ENCODE results near the gene PARD6B. TPM values are rescaled to one million over a fixed set of nuclear protein-coding genes. Genes with fewer than 3 reads are reported as not detected.

Gene PARD6B
- total and polyA plus RNA-seq, 2 donors (not counting 3 experiments of a cell fraction or from before 2014, with no cell fraction given): 0.03 TPM; not detected in 1

DNA sequence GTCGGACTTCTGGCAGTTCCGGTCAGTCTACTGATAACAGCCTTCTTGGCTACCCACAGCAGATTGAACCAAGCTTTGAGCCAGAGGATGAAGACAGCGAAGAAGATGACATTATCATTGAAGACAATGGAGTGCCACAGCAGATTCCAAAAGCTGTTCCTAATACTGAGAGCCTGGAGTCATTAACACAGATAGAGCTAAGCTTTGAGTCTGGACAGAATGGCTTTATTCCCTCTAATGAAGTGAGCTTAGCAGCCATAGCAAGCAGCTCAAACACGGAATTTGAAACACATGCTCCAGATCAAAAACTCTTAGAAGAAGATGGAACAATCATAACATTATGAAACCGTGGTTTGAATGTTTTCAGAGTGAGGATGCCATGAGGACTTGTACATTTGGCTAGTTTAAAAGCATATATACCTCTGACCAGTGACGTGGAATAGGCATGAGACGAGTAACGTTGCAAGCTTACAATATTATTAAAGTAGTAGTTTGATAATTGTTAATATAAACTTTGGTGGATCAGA is 18.8 kb downstream of the PARD6B start:
- intact Hi-C loops (cut with micrococcal nuclease): no loop called here
- Histone ChIP-seq H3K27me3 (ENCODE audit: control insufficient read depth in 2 of 2, insufficient read depth in 2 of 2, low read length in 2 of 2) (peaks cover 3 to 8% of the 10 kb centered on the region in 2 experiments), H3K27ac (ENCODE audit: insufficient read depth, low read depth, low read length) (no peak overlapping the region), H3K79me2 (ENCODE audit: control insufficient read depth, insufficient read depth, low read length) (no peaks in the 10 kb centered on the region), H3K4me3 (replicated peaks in 1 of 3; ENCODE audit: insufficient read depth in 1 of 3, low read depth in 1 of 3, low read length in 3 of 3) (no peak overlapping the region), H2AFZ (ENCODE audit: low read depth, low read length) (no peak overlapping the region), H4K20me1 (replicated peaks; ENCODE audit: control insufficient read depth, extremely low read depth, insufficient read depth, low read length) (no peaks in the 10 kb centered on the region), H3K9me3 (replicated peaks; ENCODE audit: control insufficient read depth, insufficient read depth, low read length) (no peaks in the 10 kb centered on the region), H3K9ac (replicated peaks; ENCODE audit: extremely low read depth, insufficient read depth, low read length) (no peak overlapping the region), H3K4me1 (ENCODE audit: control insufficient read depth, extremely low read depth, insufficient read depth, low read length) (no peaks in the 10 kb centered on the region), H3K36me3 (ENCODE audit: control insufficient read depth in 2 of 2, extremely low read depth in 1 of 2, insufficient read depth in 2 of 2, low read length in 2 of 2) (no peaks in the 10 kb centered on the region), H3K9me1 (replicated peaks; ENCODE audit: control insufficient read depth, extremely low read depth, insufficient read depth, low read length) (no peaks in the 10 kb centered on the region), H3K4me2 (ENCODE audit: insufficient read depth, low read length) (no peak overlapping the region)
- dilution Hi-C loops (cut with MboI; ENCODE audit: extremely low pct_ligation_motif_present, low sequenced_read_pairs): no loop called here
- TF ChIP-seq, protein P1, sequence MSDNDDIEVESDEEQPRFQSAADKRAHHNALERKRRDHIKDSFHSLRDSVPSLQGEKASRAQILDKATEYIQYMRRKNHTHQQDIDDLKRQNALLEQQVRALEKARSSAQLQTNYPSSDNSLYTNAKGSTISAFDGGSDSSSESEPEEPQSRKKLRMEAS (IDR thresholded peaks at IDR 0.05; ENCODE audit: insufficient read depth, insufficient read length): no peak
- DNase-seq (ENCODE audit: low read depth, low spot score) (no peak), FAIRE-seq (peak; percentile 21)
- BruUV-seq (replicated peaks): no TSS peak
- POLR2A ChIA-PET: no interaction called here
- CTCF ChIA-PET: interaction anchor here (0.6 to 8.9 kb wide), 31 partner anchors 9 to 568 kb away, joined by 3 to 181 read pairs (median 6); partner anchors contain the start of genes BCAS4 and RIPOR3

- H3K9me3 ChIP-seq (replicated peaks; ENCODE audit: control insufficient read depth, insufficient read depth, low read length): no peaks in the 10 kb centered on the region
- dilution Hi-C loops (cut with MboI; ENCODE audit: extremely low pct_ligation_motif_present, low sequenced_read_pairs) (no loop called here), intact Hi-C loops (cut with micrococcal nuclease) (no loop called here)
- no peaks in the 10 kb centered on the region for H3K4me1 ChIP-seq (ENCODE audit: control insufficient read depth, extremely low read depth, insufficient read depth, low read length)
- peaks cover 3 to 16% of the 10 kb centered on the region in 2 experiments for H3K27me3 ChIP-seq (ENCODE audit: control insufficient read depth in 2 of 2, insufficient read depth in 2 of 2, low read length in 2 of 2)
- no peak overlapping the region for H3K4me3 ChIP-seq (replicated peaks in 1 of 3; ENCODE audit: insufficient read depth in 1 of 3, low read depth in 1 of 3, low read length in 3 of 3)
- H3K27ac ChIP-seq (ENCODE audit: insufficient read depth, low read depth, low read length): no peak overlapping the region
- CTCF ChIA-PET: interaction anchor here (0.7 to 2.4 kb wide), 4 partner anchors 13 to 580 kb away, joined by 3 to 8 read pairs (median 4); no protein-coding TSS in a partner anchor
- POLR2A ChIA-PET: no interaction called here
- no peaks in the 10 kb centered on the region for H3K9me1 ChIP-seq (replicated peaks; ENCODE audit: control insufficient read depth, extremely low read depth, insufficient read depth, low read length)
- TF ChIP-seq, protein P1 (IDR thresholded peaks at IDR 0.05; ENCODE audit: insufficient read depth, insufficient read length): no peak
- TF ChIP-seq POLR2A (IDR thresholded peaks at IDR 0.05; ENCODE audit: low read depth, low read length): no peak
- no peak for TF ChIP-seq GATA2 (IDR thresholded peaks at IDR 0.05; ENCODE audit: insufficient read depth, insufficient read length, low read depth, low read length)
- no peak for TF ChIP-seq JUN (IDR thresholded peaks at IDR 0.05; ENCODE audit: borderline replicate concordance, insufficient read depth, insufficient read length, low read depth)
- TF ChIP-seq FOS (IDR thresholded peaks at IDR 0.05; ENCODE audit: borderline replicate concordance, insufficient read depth, low read length): no peak
- TF ChIP-seq EZH2 (IDR thresholded peaks at IDR 0.05; ENCODE audit: borderline replicate concordance, low read depth, low read length, severe bottlenecking): no peak
- TF ChIP-seq MYC (IDR thresholded peaks at IDR 0.05; ENCODE audit: low read depth, low read length): no peak
- TF ChIP-seq, protein P2, sequence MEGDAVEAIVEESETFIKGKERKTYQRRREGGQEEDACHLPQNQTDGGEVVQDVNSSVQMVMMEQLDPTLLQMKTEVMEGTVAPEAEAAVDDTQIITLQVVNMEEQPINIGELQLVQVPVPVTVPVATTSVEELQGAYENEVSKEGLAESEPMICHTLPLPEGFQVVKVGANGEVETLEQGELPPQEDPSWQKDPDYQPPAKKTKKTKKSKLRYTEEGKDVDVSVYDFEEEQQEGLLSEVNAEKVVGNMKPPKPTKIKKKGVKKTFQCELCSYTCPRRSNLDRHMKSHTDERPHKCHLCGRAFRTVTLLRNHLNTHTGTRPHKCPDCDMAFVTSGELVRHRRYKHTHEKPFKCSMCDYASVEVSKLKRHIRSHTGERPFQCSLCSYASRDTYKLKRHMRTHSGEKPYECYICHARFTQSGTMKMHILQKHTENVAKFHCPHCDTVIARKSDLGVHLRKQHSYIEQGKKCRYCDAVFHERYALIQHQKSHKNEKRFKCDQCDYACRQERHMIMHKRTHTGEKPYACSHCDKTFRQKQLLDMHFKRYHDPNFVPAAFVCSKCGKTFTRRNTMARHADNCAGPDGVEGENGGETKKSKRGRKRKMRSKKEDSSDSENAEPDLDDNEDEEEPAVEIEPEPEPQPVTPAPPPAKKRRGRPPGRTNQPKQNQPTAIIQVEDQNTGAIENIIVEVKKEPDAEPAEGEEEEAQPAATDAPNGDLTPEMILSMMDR (IDR thresholded peaks at IDR 0.05; ENCODE audit: extremely low read depth in 1 of 2, insufficient read depth in 1 of 2, low read depth in 1 of 2, low read length in 2 of 2): no peak
- no peak for TF ChIP-seq POLR2AphosphoS5 (IDR thresholded peaks at IDR 0.05; ENCODE audit: insufficient read depth, low read depth, low read length)
- no peaks in the 10 kb centered on the region for H3K36me3 ChIP-seq (ENCODE audit: control insufficient read depth in 2 of 2, extremely low read depth in 1 of 2, insufficient read depth in 2 of 2, low read length in 2 of 2)
- H4K20me1 ChIP-seq (replicated peaks; ENCODE audit: control insufficient read depth, extremely low read depth, insufficient read depth, low read length): no peaks in the 10 kb centered on the region
- H3K79me2 ChIP-seq (ENCODE audit: control insufficient read depth, insufficient read depth, low read length): no peaks in the 10 kb centered on the region
- no peak overlapping the region for H2AFZ ChIP-seq (ENCODE audit: low read depth, low read length)
- H3K4me2 ChIP-seq (ENCODE audit: insufficient read depth, low read length): no peak overlapping the region
- no peak for DNase-seq (ENCODE audit: low read depth, low spot score)
- BruUV-seq (replicated peaks): no TSS peak
- no peak for FAIRE-seq
- no peak overlapping the region for H3K9ac ChIP-seq (replicated peaks; ENCODE audit: extremely low read depth, insufficient read depth, low read length)
Measured at GRCh38 chr20:50753152-50753551, 21.8 kb downstream of the PARD6B start.

All from endothelial cell of umbilical vein (primary cell).